K562 (cell line): ENCODE data around the gene URM1. TPM values are rescaled to one million over a fixed set of nuclear protein-coding genes. Genes with fewer than 3 reads are reported as not detected.

Source experiments
- BRD4 ChIP-seq: fragments of 200-600 bp; sonication (generic); IDR thresholded peaks from 2 replicates; pipeline ENCODE4 v1.6.1; 2017; ENCODE audit warnings: inconsistent platforms
- HCFC1 ChIP-seq: IDR thresholded peaks from 2 replicates; pipeline ENCODE4 v1.6.1; 2012; ENCODE audit warnings: low read depth, low read length, improper control_type of control experiment
- NFXL1 ChIP-seq: fragments of 450-650 bp; formaldehyde crosslinking; IDR thresholded peaks from 2 replicates; pipeline ENCODE4 v1.4.0; 2021; ENCODE audit warnings: mild to moderate bottlenecking
- NR2C2 ChIP-seq, 2 experiments: fragments of 200-800 bp in 1 of 2; sonication (Bioruptor generic) in 1 of 2; sonication (generic) in 1 of 2; formaldehyde crosslinking in 1 of 2; IDR thresholded peaks; 2 replicates each; pipeline versions ENCODE4 v1.6.1 to v1.8.0; 2016 to 2022; ENCODE audit warnings: mild to moderate bottlenecking in 1 of 2, missing compliant biosample characterization in 1 of 2, missing genetic modification characterization in 1 of 2, missing genetic modification reagents in 1 of 2
- PCBP1 ChIP-seq: fragments of 200-400 bp; formaldehyde crosslinking; IDR thresholded peaks from 2 replicates; pipeline ENCODE4 v1.6.1; 2018; ENCODE audit warnings: mild to moderate bottlenecking, low read depth, low read length; ENCODE audit not compliant: poor library complexity, severe bottlenecking
- POLR3G ChIP-seq: IDR thresholded peaks from 2 replicates; pipeline ENCODE4 v1.6.1; 2011; ENCODE audit not compliant: insufficient read length, insufficient replicate concordance; ENCODE audit errors: extremely low read depth
- ZBTB1 ChIP-seq: sonication (generic); formaldehyde crosslinking; IDR thresholded peaks from 2 replicates; pipeline ENCODE4 v1.8.1; 2023; ENCODE audit warnings: missing genetic modification reagents, low read depth, mild to moderate bottlenecking, borderline replicate concordance
- ZKSCAN1 ChIP-seq: fragments of 150-350 bp; IDR thresholded peaks from 2 replicates; pipeline ENCODE4 v1.6.1; 2016; ENCODE audit warnings: low read depth, low read length
- ZNF354B ChIP-seq: fragments of 250-450 bp; sonication (Bioruptor Pico); IDR thresholded peaks from 2 replicates; pipeline ENCODE4 v1.4.0; 2020
- polyA plus RNA-seq, 8 experiments: library from polyadenylated mRNA; depleted of rRNA in 4 of 8; stranded (reverse) in 5 of 8; unstranded in 3 of 8; fragments of >200 nt; fragmentation: Nextera tagmentation in 2 of 8; fragmentation: Illumina TruSeq in 1 of 8; extraction: Ambion mirVana in 2 of 8; extraction: Trizol in 1 of 8; gene quantifications; 2 replicates each; pipeline versions ENCODE4 v1.2.1 to v1.2.3, GENCODE V29; 2011 to 2014; ENCODE audit warnings: inconsistent platforms in 1 of 8, missing spikeins in 1 of 8
- total RNA-seq, 7 experiments: library from RNA; depleted of rRNA in 6 of 7; stranded (reverse); fragments of >200 nt in 6 of 7; fragmentation: Illumina TruSeq in 2 of 7; extraction: Trizol in 2 of 7; gene quantifications; 2 replicates each; pipeline versions ENCODE4 v1.2.1 to v1.2.3, GENCODE V29; 2011 to 2021; ENCODE audit warnings: low replicate concordance in 1 of 7
- TF ChIP-seq, protein P1 (sequence below), 2 experiments: fragments of 450-650 bp; formaldehyde crosslinking in 1 of 2; IDR thresholded peaks; 2 replicates each; pipeline versions ENCODE4 v1.4.0 to v1.6.1; 2014 to 2020; ENCODE audit warnings: mild to moderate bottlenecking in 2 of 2, borderline replicate concordance in 1 of 2, low read depth in 1 of 2
- TF ChIP-seq, protein P2 (sequence below): fragments of 250-450 bp; sonication (Bioruptor Pico); IDR thresholded peaks from 2 replicates; pipeline ENCODE4 v1.9.0; 2021; ENCODE audit warnings: mild to moderate bottlenecking, inconsistent platforms
- TF ChIP-seq, protein P3 (sequence below): fragments of 250-450 bp; sonication (Bioruptor Pico); IDR thresholded peaks from 2 replicates; pipeline ENCODE4 v1.4.0; 2020; ENCODE audit warnings: mild to moderate bottlenecking

URM1 gene
- total and polyA plus RNA-seq, 9 of the 15 experiments (the other 6 are each of a cell fraction or from before 2014, with no cell fraction given) = 10.1 to 88.9 (median 53.3) TPM

DNA sequence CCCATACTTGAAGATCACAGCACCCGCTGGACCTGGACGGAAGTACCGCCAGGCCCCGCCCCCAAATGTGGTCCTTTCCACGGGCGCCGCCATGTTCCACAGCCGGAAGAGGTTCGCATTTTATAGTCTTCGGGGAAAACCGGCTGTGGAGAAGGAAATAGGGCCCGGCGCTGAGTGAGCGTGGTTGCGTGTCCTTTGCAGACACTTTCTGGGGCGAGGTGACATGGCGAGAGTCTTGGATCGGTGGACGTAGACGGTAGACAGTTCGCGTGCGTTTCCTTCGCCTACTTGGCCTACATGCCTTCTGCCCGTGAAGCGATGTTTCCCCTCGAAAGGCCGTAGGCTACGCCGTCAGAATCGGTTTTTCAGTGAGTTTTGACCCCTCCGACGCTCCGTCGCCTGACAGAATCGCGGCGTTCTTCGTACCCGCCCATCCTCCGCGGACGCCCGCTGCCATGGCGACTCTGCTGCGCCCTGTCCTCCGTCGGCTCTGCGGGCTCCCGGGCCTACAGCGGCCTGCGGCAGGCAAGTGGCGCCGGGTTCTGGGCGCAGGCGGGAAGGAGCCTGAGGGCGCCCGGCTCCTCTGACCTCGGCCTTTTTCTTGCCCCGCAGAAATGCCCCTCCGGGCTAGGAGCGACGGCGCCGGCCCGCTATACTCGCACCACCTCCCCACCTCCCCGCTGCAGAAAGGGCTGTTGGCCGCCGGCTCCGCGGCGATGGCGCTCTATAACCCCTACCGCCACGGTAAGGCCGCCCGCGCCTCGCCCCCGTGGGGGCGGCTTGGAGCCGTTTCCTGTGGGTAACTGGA lies 48.6 kb upstream of the URM1 start, which contains the start of the genes COQ4 and TRUB2 (continued):
- TF ChIP-seq, protein P1, sequence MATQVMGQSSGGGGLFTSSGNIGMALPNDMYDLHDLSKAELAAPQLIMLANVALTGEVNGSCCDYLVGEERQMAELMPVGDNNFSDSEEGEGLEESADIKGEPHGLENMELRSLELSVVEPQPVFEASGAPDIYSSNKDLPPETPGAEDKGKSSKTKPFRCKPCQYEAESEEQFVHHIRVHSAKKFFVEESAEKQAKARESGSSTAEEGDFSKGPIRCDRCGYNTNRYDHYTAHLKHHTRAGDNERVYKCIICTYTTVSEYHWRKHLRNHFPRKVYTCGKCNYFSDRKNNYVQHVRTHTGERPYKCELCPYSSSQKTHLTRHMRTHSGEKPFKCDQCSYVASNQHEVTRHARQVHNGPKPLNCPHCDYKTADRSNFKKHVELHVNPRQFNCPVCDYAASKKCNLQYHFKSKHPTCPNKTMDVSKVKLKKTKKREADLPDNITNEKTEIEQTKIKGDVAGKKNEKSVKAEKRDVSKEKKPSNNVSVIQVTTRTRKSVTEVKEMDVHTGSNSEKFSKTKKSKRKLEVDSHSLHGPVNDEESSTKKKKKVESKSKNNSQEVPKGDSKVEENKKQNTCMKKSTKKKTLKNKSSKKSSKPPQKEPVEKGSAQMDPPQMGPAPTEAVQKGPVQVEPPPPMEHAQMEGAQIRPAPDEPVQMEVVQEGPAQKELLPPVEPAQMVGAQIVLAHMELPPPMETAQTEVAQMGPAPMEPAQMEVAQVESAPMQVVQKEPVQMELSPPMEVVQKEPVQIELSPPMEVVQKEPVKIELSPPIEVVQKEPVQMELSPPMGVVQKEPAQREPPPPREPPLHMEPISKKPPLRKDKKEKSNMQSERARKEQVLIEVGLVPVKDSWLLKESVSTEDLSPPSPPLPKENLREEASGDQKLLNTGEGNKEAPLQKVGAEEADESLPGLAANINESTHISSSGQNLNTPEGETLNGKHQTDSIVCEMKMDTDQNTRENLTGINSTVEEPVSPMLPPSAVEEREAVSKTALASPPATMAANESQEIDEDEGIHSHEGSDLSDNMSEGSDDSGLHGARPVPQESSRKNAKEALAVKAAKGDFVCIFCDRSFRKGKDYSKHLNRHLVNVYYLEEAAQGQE (IDR thresholded peaks at IDR 0.05; ENCODE audit: borderline replicate concordance) = no peak
- TF ChIP-seq, protein P1 (CRISPR knock-in tag; IDR thresholded peaks at IDR 0.05; ENCODE audit: low read depth) = peak; percentile 81
- TF ChIP-seq ZNF354B (CRISPR knock-in tag) (0 out of 2 replicates have a peak, but pooled peaks have one; percentile 8), BRD4 (peak; percentile 90), ZKSCAN1 (peak; percentile 93), HCFC1 (peak; percentile 96), ZBTB1 (no peak), NR2C2 (CRISPR knock-in tag; IDR thresholded peaks at IDR 0.05) (no peak), NR2C2 (tag; IDR thresholded peaks at IDR 0.05) (no peak), PCBP1 (peak; percentile 75), POLR3G (no peak), NFXL1 (CRISPR knock-in tag) (0 out of 2 replicates have a peak, but pooled peaks have one; percentile 44)
- TF ChIP-seq, protein P2, sequence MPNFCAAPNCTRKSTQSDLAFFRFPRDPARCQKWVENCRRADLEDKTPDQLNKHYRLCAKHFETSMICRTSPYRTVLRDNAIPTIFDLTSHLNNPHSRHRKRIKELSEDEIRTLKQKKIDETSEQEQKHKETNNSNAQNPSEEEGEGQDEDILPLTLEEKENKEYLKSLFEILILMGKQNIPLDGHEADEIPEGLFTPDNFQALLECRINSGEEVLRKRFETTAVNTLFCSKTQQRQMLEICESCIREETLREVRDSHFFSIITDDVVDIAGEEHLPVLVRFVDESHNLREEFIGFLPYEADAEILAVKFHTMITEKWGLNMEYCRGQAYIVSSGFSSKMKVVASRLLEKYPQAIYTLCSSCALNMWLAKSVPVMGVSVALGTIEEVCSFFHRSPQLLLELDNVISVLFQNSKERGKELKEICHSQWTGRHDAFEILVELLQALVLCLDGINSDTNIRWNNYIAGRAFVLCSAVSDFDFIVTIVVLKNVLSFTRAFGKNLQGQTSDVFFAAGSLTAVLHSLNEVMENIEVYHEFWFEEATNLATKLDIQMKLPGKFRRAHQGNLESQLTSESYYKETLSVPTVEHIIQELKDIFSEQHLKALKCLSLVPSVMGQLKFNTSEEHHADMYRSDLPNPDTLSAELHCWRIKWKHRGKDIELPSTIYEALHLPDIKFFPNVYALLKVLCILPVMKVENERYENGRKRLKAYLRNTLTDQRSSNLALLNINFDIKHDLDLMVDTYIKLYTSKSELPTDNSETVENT = peak; percentile 72
- TF ChIP-seq, protein P3, sequence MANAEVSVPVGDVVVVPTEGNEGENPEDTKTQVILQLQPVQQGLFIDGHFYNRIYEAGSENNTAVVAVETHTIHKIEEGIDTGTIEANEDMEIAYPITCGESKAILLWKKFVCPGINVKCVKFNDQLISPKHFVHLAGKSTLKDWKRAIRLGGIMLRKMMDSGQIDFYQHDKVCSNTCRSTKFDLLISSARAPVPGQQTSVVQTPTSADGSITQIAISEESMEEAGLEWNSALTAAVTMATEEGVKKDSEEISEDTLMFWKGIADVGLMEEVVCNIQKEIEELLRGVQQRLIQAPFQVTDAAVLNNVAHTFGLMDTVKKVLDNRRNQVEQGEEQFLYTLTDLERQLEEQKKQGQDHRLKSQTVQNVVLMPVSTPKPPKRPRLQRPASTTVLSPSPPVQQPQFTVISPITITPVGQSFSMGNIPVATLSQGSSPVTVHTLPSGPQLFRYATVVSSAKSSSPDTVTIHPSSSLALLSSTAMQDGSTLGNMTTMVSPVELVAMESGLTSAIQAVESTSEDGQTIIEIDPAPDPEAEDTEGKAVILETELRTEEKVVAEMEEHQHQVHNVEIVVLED (CRISPR knock-in tag) = peak; percentile 91
